SK-N-SH treated with all-trans-retinoic acid at 6 μM for 48 hours (cell line): Measurements from ENCODE around the gene GREB1L.

Source experiments
- ARNTL ChIP-seq: fragments of 450-650 bp; formaldehyde crosslinking; IDR thresholded peaks from 2 replicates; pipeline ENCODE4 v1.5.0; 2020; ENCODE audit warnings: low read depth, mild to moderate bottlenecking, moderate library complexity, borderline replicate concordance
- GLIS3 ChIP-seq: fragments of 250-450 bp; sonication (Bioruptor Pico); IDR thresholded peaks from 2 replicates; pipeline ENCODE4 v1.5.0; 2020; ENCODE audit warnings: mild to moderate bottlenecking, moderate library complexity
- ISL1 ChIP-seq: fragments of 250-450 bp; sonication (Bioruptor Pico); IDR thresholded peaks from 2 replicates; pipeline ENCODE4 v2.1.2; 2022; ENCODE audit warnings: mild to moderate bottlenecking, moderate library complexity
- OSR1 ChIP-seq: fragments of 250-450 bp; sonication (Bioruptor Pico); IDR thresholded peaks from 2 replicates; pipeline ENCODE4 v1.8.0; 2022; ENCODE audit warnings: moderate library complexity, mild to moderate bottlenecking, inconsistent platforms
- PATZ1 ChIP-seq: fragments of 250-450 bp; sonication (Bioruptor Pico); IDR thresholded peaks from 2 replicates; pipeline ENCODE4 v1.8.0; 2020; ENCODE audit warnings: mild to moderate bottlenecking, moderate library complexity, borderline replicate concordance
- PPARA ChIP-seq: fragments of 250-450 bp; sonication (Bioruptor Pico); IDR thresholded peaks from 2 replicates; pipeline ENCODE4 v1.5.0; 2020; ENCODE audit warnings: mild to moderate bottlenecking, borderline replicate concordance
- RARB ChIP-seq: fragments of 250-450 bp; sonication (Bioruptor Pico); IDR thresholded peaks from 2 replicates; pipeline ENCODE4 v1.8.0; 2021; ENCODE audit warnings: mild to moderate bottlenecking, moderate library complexity
- TCF4 ChIP-seq: fragments of 250-450 bp; sonication (Bioruptor Pico); IDR thresholded peaks from 2 replicates; pipeline ENCODE4 v1.8.0; 2021; ENCODE audit warnings: mild to moderate bottlenecking, moderate library complexity, borderline replicate concordance
- TOX ChIP-seq: fragments of 250-450 bp; sonication (Bioruptor Pico); IDR thresholded peaks from 2 replicates; pipeline ENCODE4 v1.8.0; 2021; ENCODE audit warnings: mild to moderate bottlenecking, moderate library complexity, borderline replicate concordance
- TSHZ2 ChIP-seq: fragments of 250-450 bp; sonication (Bioruptor Pico); IDR thresholded peaks from 2 replicates; pipeline ENCODE4 v1.5.0; 2020; ENCODE audit warnings: mild to moderate bottlenecking, moderate library complexity
- ZC3H10 ChIP-seq: fragments of 250-450 bp; sonication (Bioruptor Pico); IDR thresholded peaks from 2 replicates; pipeline ENCODE4 v1.5.1; 2021; ENCODE audit warnings: mild to moderate bottlenecking, moderate library complexity

DNA sequence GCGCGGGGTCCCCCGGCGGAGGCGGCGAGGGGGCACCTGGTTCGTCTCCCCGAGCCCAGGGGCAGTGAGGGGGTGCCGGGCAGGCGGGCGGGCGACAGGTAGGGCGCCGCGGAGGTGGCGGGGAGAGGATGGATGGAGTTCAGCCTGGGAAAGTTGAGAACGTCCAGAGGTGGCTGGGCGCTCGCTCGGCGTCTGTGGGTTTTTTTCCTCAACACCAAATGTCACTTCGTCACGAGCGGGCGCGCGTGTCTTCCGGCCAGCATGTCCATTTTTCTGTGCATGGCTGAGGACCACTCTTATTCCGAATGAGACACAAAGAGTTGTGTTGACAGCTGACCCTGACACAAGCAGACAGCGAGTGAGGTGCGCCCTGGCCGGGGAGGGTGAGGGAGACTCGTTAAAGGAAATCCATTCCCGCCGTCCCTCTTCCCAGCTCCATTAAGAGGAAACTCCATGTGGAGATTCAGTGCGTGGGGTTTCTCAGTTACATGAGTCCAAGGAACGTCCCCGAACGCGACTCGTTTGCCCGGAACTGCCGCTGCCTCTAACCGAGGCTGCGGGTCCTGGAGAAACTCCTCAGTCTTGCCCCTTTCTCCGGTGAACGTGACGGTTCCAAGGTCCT, 859 bp downstream of the GREB1L start:
- TF ChIP-seq ZC3H10 (CRISPR knock-in tag) (no peak), RARB (no peak), PATZ1 (CRISPR knock-in tag) (no peak), TCF4 (CRISPR knock-in tag) (no peak), PPARA (CRISPR knock-in tag) (no peak), ARNTL (CRISPR knock-in tag) (no peak), TSHZ2 (no peak), ISL1 (CRISPR knock-in tag) (no peak), OSR1 (CRISPR knock-in tag) (no peak), GLIS3 (no peak), TOX (CRISPR knock-in tag) (no peak)
